Keratinocyte (primary cell): ENCODE results near the gene NDOR1. TPM values are rescaled to one million over a fixed set of nuclear protein-coding genes. Genes with fewer than 3 reads are reported as not detected.

Experiments used
- DNase-seq: peaks from one replicate; pipeline ENCODE4 v3.0.0-alpha.2; 2011; ENCODE audit warnings: low read depth, missing footprints, low spot score
- FAIRE-seq: peaks from 2 replicates; lab custom pipeline; 2011; peaks lifted over from hg19 to GRCh38; lab: Jason Lieb, UNC
- H2AFZ ChIP-seq: 2 replicates; pipeline ENCODE4 v1.6.0; 2012; ENCODE audit warnings: low read length, control low read depth, inconsistent platforms; ENCODE audit not compliant: control insufficient read depth
- H3K27ac ChIP-seq: 2 replicates; pipeline ENCODE4 v1.5.1; 2011; ENCODE audit warnings: low read length; ENCODE audit not compliant: control insufficient read depth, insufficient read depth
- H3K27me3 ChIP-seq: 3 replicates; pipeline ENCODE4 v1.6.0; 2011; ENCODE audit warnings: low read length; ENCODE audit not compliant: control insufficient read depth, insufficient read depth; ENCODE audit errors: extremely low read depth
- H3K36me3 ChIP-seq, 2 experiments: 2 replicates in 1 of 2; 3 replicates in 1 of 2; pipeline ENCODE4 v1.5.1; 2011; ENCODE audit warnings: low read length in 2 of 2, mild to moderate bottlenecking in 1 of 2; ENCODE audit not compliant: control insufficient read depth in 2 of 2, insufficient read depth in 2 of 2; ENCODE audit errors: extremely low read depth in 1 of 2
- H3K4me1 ChIP-seq: 3 replicates; pipeline ENCODE4 v1.5.1; 2011; ENCODE audit warnings: low read length; ENCODE audit not compliant: control insufficient read depth, insufficient read depth; ENCODE audit errors: extremely low read depth
- H3K4me2 ChIP-seq: 3 replicates; pipeline ENCODE4 v1.6.0; 2011; ENCODE audit warnings: low read depth, low read length; ENCODE audit not compliant: control insufficient read depth, insufficient read depth; ENCODE audit errors: extremely low read depth
- H3K4me3 ChIP-seq, 3 experiments: fragments of 200-600 bp in 1 of 3; sonication (generic) in 1 of 3; 2 replicates in 2 of 3; 3 replicates in 1 of 3; pipeline ENCODE4 v1.5.1; 2011 to 2016; ENCODE audit warnings: low read length in 3 of 3, mild to moderate bottlenecking in 3 of 3, control low read depth in 2 of 3, inconsistent platforms in 1 of 3, low read depth in 1 of 3, mixed read lengths in 1 of 3, mixed run types in 1 of 3, moderate library complexity in 1 of 3; ENCODE audit not compliant: control insufficient read depth in 2 of 3, insufficient read depth in 2 of 3; ENCODE audit errors: extremely low read depth in 1 of 3
- H3K79me2 ChIP-seq: 2 replicates; pipeline ENCODE4 v1.6.0; 2012; ENCODE audit warnings: low read length; ENCODE audit not compliant: control insufficient read depth, insufficient read depth
- H3K9ac ChIP-seq: 3 replicates; pipeline ENCODE4 v1.6.0; 2011; ENCODE audit warnings: low read length; ENCODE audit not compliant: control insufficient read depth, insufficient read depth; ENCODE audit errors: extremely low read depth
- H3K9me1 ChIP-seq: 3 replicates; pipeline ENCODE4 v1.6.0; 2011; ENCODE audit warnings: low read length; ENCODE audit not compliant: control insufficient read depth, insufficient read depth; ENCODE audit errors: extremely low read depth
- H3K9me3 ChIP-seq: 2 replicates; pipeline ENCODE4 v1.5.1; 2012; ENCODE audit warnings: low read depth, low read length; ENCODE audit not compliant: control insufficient read depth
- H4K20me1 ChIP-seq: 3 replicates; pipeline ENCODE4 v1.6.0; 2011; ENCODE audit warnings: low read length; ENCODE audit not compliant: control insufficient read depth, insufficient read depth; ENCODE audit errors: extremely low read depth
- CTCF ChIP-seq, 3 experiments: IDR thresholded peaks in 1 of 3; conservative IDR thresholded peaks in 1 of 3; optimal IDR thresholded peaks in 1 of 3; 2 replicates in 2 of 3; 3 replicates in 1 of 3; pipeline versions ENCODE3 to v1.5.1; 2011; ENCODE audit warnings: low read length in 3 of 3, mild to moderate bottlenecking in 3 of 3, moderate library complexity in 2 of 3, control low read depth in 1 of 3, inconsistent platforms in 1 of 3; ENCODE audit not compliant: insufficient read depth in 2 of 3; ENCODE audit errors: extremely low read depth in 1 of 3
- EZH2 ChIP-seq: IDR thresholded peaks from one replicate; pipeline ENCODE4 v1.6.1; 2012; ENCODE audit warnings: inconsistent platforms, mild to moderate bottlenecking, low read length, moderate library complexity
- dilution Hi-C: fragments of 300-500 bp; cut with MboI; formaldehyde crosslinking; loops from one replicate; pipeline ENCODE4 v1.7.0; 2020; ENCODE audit warnings: low sequenced_read_pairs; ENCODE audit not compliant: extremely low pct_ligation_motif_present
- polyA plus RNA-seq, 5 experiments: library from polyadenylated mRNA; depleted of rRNA in 3 of 5; stranded (reverse) in 3 of 5; stranded (forward) in 1 of 5; unstranded in 1 of 5; fragments of >200 nt; gene quantifications; 1 replicate in 1 of 5; 2 replicates in 3 of 5; 3 replicates in 1 of 5; pipeline versions ENCODE4 v1.2.1 to v1.2.3, GENCODE V29; 2011 to 2012; ENCODE audit warnings: missing spikeins in 2 of 5, low read depth in 1 of 5, low replicate concordance in 1 of 5

NDOR1 gene
- polyA plus RNA-seq, 1 donor (not counting 4 experiments of a cell fraction or from before 2014, with no cell fraction given): 3.9 TPM

- no peaks in the 10 kb centered on the region for H3K36me3 ChIP-seq
- no peaks in the 10 kb centered on the region for H3K79me2 ChIP-seq
- H3K4me3 ChIP-seq: no peak overlapping the region
- H3K9ac ChIP-seq: no peak overlapping the region
- H3K9me1 ChIP-seq: no peaks in the 10 kb centered on the region
- DNase-seq (no peak), FAIRE-seq (no peak)
- no peak overlapping the region for H3K4me2 ChIP-seq
- H4K20me1 ChIP-seq: peaks cover 9% of the 10 kb centered on the region
- dilution Hi-C loops: no loop called here
- H3K9me3 ChIP-seq: no peaks in the 10 kb centered on the region
- H2AFZ ChIP-seq: no peak overlapping the region
- no peak for TF ChIP-seq EZH2
- no peak for TF ChIP-seq CTCF (optimal IDR thresholded peaks at IDR 0.05 in 1 of 3, IDR thresholded peaks at IDR 0.05 in 1 of 3, conservative IDR thresholded peaks at IDR 0.05 in 1 of 3; ENCODE audit: extremely low read depth in 1 of 3, insufficient read depth in 2 of 3, low read length in 3 of 3)
- H3K27me3 ChIP-seq: peaks cover 89% of the 10 kb centered on the region
- no peak overlapping the region for H3K27ac ChIP-seq
- no peaks in the 10 kb centered on the region for H3K4me1 ChIP-seq
These were observed 34.2 kb upstream of the NDOR1 start for GRCh38 chr9:137171149-137171900.

GRCh38 chr9:137172901-137173795 is 32.4 kb upstream of the NDOR1 start:
- H2AFZ ChIP-seq: no peak overlapping the region
- dilution Hi-C loops: no loop called here
- H3K9me3 ChIP-seq: no peaks in the 10 kb centered on the region
- H3K27ac ChIP-seq: no peak overlapping the region
- H3K4me2 ChIP-seq: no peak overlapping the region
- H3K4me3 ChIP-seq: no peak overlapping the region
- no peak for TF ChIP-seq EZH2
- TF ChIP-seq CTCF (optimal IDR thresholded peaks at IDR 0.05 in 1 of 3, IDR thresholded peaks at IDR 0.05 in 1 of 3, conservative IDR thresholded peaks at IDR 0.05 in 1 of 3; ENCODE audit: extremely low read depth in 1 of 3, insufficient read depth in 2 of 3, low read length in 3 of 3): no peak
- no peaks in the 10 kb centered on the region for H3K79me2 ChIP-seq
- H4K20me1 ChIP-seq: peaks cover 14% of the 10 kb centered on the region
- no peaks in the 10 kb centered on the region for H3K9me1 ChIP-seq
- FAIRE-seq: no peak
- no peak for DNase-seq
- H3K9ac ChIP-seq: no peak overlapping the region
- H3K36me3 ChIP-seq: no peaks in the 10 kb centered on the region
- peaks cover 71% of the 10 kb centered on the region for H3K27me3 ChIP-seq
- no peaks in the 10 kb centered on the region for H3K4me1 ChIP-seq
